Fibroblast of pulmonary artery (primary cell): ENCODE results near the gene TERT.

Source experiments
- DNase-seq: peaks from one replicate; pipeline ENCODE4 v3.0.0-alpha.2; 2010; ENCODE audit warnings: low read depth
- H3K4me3 ChIP-seq: replicated peaks from 2 replicates; pipeline ENCODE4 v1.5.1; 2011; ENCODE audit warnings: low read depth, mild to moderate bottlenecking, control low read depth, low read length, moderate library complexity
- CTCF ChIP-seq: IDR thresholded peaks from 2 replicates; pipeline ENCODE4 v1.5.1; 2011; ENCODE audit warnings: mild to moderate bottlenecking, control low read depth, low read length, inconsistent platforms; ENCODE audit errors: missing control alignments

The TERT gene

DNA sequence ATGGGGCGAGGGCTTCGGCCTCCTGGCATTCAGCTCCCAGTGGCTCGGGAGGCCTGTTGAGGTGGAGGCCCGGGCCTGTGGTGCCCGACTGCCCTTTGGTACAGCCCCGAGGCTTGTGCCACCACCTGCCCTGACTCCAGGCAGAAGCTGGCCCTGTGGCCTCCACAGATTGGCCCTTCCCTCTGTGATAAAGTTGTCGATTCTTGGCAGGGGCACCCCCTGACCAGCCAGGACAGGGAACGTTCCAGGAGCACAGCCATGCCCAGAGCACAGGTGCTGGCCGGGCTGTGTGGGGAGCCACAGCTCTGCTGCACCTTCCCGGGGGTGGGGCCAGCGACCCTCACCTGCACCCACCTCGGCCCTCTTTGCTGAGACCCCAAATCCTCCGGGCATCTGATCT is 37.0 kb downstream of the TERT start:
- no peak for TF ChIP-seq CTCF
- DNase-seq = no peak
- H3K4me3 ChIP-seq = no peak overlapping the region

DNA sequence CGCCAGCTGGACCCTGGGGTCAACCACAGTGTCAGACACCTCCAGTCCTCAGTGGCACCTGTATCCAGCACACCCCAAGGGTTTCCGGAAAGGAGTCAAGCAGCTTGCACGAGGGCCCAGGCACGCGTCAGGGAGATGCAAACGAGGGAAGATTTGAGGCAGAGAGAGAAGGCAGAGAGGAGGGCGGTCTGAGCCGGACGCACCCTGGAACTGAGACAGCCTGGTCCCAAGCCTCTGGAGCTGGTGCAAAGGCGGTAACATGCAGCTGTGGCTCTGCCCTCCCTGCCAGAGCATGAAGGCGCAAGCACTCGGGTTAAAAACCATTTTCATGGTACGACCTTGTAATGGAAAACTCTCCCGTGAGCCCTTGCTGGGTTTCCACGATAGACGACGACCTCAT is 37.5 kb downstream of the TERT start:
- H3K4me3 ChIP-seq = no peak overlapping the region
- no peak for TF ChIP-seq CTCF
- DNase-seq = no peak

DNA sequence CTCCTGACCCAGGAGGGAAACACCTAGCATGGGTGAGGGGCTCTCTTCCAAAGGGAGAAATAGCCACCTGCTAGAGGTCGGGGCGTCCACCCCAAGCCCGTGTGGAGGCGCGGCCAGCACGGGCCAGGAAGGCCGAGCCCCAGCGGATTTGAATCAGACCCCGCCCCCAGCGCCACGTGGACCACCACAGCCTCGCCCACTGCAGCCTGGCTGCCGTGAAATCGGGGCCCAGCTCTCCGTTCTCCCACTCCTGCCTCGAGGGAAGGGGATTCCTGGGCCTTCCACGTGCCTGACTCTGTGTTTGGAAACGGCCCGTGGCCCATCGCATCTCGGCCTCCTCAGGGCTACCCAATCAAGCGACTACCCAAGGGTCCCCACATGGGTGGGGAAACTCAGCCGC is 38.1 kb downstream of the TERT start:
- H3K4me3 ChIP-seq = no peak overlapping the region
- DNase-seq = no peak
- no peak for TF ChIP-seq CTCF

DNA sequence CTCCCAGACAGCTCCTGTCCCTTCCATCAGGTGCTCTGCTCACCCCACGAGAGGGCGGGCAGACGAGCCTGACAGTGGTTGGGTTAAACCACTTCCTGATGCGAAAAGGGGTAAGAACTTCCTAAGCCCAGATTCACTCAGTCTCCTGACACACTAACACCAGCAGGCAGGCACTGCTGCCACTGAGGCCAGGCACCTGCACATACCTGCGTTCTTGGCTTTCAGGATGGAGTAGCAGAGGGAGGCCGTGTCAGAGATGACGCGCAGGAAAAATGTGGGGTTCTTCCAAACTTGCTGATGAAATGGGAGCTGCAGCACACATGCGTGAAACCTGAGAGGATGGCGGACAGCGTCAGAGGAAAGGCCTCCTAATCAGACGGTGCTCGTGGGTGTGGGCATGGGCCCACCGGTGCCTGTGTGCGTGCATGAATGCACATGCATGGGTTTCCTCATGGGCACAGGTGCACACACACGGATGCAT is 39.7 kb downstream of the TERT start:
- no peak overlapping the region for H3K4me3 ChIP-seq
- no peak for TF ChIP-seq CTCF
- no peak for DNase-seq

DNA sequence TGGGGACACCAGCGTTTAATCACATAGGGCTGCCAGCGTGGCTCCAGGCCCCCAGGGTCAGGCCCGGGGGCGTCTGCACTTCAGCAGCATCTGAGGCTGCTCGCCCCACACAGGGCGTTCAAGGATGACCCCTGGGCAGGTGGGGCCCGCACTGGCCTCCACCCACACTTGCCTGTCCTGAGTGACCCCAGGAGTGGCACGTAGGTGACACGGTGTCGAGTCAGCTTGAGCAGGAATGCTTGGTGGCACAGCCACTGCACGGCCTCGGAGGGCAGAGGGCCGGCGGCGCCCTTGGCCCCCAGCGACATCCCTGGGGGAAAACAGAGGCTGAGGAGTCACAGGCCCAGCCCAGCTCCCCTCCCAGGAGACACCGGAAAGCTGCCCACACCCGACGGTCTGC is 40.7 kb downstream of the TERT start:
- H3K4me3 ChIP-seq = no peak overlapping the region
- DNase-seq = no peak
- TF ChIP-seq CTCF = no peak

DNA sequence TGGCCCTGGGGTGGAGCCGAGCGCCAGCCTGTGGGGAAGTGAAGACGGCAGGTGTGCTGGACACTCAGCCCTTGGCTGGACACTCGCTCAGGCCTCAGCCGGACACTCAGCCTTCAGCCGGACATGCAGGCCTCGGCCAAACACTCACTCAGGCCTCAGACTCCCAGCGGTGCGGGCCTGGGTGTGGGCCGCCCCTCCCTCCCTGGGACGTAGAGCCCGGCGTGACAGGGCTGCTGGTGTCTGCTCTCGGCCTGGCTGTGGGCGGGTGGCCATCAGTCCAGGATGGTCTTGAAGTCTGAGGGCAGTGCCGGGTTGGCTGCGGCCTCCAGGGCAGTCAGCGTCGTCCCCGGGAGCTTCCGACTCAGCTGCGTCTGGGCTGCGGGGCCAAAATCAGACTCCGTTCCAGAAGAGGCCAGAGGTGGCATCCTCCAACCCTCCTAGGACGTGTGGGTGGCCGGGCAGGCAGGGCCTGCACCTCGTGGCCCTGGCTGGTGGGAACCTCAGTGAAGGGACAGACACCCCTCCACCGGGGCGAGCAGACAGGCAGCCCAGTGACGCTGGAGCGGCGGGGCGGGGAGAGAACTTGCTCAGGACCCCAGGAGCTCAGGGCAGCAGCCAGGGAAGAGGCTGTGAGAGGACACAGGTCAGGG is 41.3 kb downstream of the TERT start:
- no peak for TF ChIP-seq CTCF
- no peak overlapping the region for H3K4me3 ChIP-seq
- no peak for DNase-seq

DNA sequence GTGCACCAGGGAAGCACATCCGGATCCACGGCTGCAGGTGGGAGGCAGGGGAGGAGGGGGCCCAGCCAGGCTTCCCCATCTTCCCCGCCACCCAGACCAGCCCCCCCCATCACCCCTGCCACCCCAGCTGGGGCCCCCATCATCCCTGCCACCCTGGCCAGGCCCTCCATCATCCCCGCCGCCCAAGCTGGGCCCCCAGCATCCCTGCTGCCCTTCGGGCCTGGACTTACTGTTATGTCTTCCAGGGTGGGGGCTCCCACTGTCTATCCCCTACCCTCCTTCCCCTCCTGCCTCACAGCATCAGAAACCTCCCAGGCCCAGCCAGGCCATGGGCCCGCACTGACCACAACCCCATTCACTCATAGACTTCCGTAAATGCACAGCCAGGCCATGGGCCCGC is 42.2 kb downstream of the TERT start:
- no peak for TF ChIP-seq CTCF
- H3K4me3 ChIP-seq = no peak overlapping the region
- DNase-seq = no peak
